GM18868 (cell line): ENCODE data around the gene NFKBIE.

Experiments
- ATAC-seq: cut with Tn5 transposase; IDR thresholded peaks from one replicate; pipeline ENCODE4 v1.9.1; 2021; ENCODE audit warnings: mild to moderate bottlenecking, moderate library complexity; ENCODE audit not compliant: unreplicated experiment

NFKBIE gene

GRCh38 chr6:44297063-44298038 lies 32.0 kb upstream of the NFKBIE start:
- no peak for ATAC-seq

- ATAC-seq, result no peak
Measured at GRCh38 chr6:44294832-44295791, 29.8 kb upstream of the NFKBIE start.

GRCh38 chr6:44292661-44293365 lies 27.5 kb upstream of the NFKBIE start:
- ATAC-seq, result no peak

- no peak for ATAC-seq
Measured at GRCh38 chr6:44291841-44292240, 26.5 kb upstream of the NFKBIE start.

- ATAC-seq, result no peak
Measured at GRCh38 chr6:44289726-44290260, 24.4 kb upstream of the NFKBIE start.

- no peak for ATAC-seq
Measured at GRCh38 chr6:44286747-44287146, 21.4 kb upstream of the NFKBIE start.

- no peak for ATAC-seq
Measured at GRCh38 chr6:44286285-44286565, 20.9 kb upstream of the NFKBIE start.

DNA sequence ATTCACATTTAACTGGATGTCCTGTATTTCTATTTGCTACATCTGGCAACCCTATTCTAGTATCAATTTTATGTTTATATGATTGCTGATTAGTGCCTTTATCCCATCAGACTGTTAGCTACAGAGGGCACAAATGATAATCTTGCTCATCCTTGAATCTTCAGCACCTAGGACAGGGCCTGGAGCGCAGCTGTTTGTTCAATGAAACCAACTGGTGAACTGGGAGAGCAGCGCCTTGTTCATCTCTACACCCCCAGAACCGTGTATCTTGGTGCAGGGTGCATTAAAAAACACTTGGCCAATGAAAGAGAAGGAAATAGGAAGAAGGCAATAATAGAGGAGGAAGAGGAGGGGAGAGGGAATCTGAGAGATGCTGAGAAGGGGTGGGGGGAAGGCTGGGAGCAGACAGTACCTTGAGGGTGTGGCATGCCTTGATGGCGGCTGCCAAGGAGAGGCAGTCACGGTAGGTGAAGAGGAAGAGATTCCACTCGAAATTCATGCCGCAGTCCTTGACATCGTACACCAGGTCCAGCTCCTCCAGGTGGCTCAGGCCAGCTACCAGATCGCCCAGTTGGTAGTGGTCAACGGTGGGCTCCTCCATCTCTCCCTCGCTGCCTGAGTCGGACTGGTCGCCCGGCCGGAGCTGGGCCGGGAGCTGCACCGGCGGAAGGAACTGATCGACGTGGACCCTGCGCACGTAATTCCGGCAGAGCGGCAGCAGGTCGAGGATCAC lies 20.4 kb upstream of the NFKBIE start:
- no peak for ATAC-seq

GRCh38 chr6:44284867-44285266 lies 19.5 kb upstream of the NFKBIE start:
- ATAC-seq, result no peak

DNA sequence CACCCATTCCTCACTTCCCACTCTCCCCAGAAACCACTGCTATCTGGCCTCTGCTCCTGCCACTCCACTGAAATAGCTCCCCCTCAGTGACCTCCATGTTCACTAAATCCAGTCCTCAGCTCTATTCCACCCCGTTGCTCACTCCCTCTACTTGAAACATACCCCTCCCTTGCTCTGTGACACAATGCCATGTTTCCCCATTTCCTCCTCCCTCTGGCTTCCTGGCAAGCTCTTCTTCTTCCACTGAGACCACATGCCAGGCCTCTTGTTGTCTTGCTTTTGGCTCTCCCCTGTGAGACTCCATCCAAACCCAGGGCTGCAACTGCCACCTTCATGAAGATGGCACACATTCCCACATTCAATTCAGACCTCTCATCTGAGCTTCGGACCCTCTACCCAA lies 18.8 kb upstream of the NFKBIE start:
- no peak for ATAC-seq

- no peak for ATAC-seq
Measured at GRCh38 chr6:44278774-44279697, 13.7 kb upstream of the NFKBIE start.

DNA sequence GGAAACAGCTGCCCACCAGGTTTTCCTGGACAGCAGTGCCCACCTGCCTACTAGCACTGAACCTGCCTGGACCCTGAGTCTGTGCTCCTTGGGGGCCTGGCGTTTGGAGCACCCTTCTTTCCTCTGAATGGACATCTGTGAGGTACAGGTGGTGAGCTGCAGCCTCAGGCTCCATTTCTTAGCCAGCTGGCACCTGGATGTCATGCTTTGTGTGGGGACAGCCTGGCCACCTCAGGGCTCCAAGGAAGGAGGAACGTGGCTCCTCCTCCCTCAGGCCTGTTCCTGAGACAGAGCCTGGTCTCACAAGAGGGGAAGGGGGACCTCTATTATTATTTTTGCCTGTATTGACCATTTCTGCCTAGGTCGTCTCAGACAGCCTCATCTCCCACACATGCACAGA lies 13.0 kb upstream of the NFKBIE start:
- ATAC-seq, result no peak

DNA sequence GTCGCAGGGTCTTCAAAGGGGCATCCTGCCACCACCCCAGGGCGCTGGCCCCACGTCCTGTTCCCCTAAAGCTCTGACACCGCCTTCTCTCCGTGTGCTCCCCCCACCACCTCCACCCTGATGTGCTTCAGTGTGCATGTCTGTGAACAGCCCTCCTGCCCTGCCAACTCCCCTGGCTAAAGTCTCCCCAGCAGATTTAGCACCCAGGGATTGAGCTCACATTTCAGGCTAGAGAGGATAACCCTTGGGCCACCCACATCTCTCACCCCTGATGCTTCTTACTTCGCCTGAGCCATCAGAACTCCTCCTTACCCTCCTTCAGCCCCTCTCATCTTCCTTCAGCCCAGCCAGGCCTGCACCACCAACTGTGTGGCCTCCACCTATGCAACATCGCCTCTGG lies 12.4 kb upstream of the NFKBIE start:
- ATAC-seq, result no peak

GRCh38 chr6:44276667-44277640 lies 11.6 kb upstream of the NFKBIE start:
- no peak for ATAC-seq

DNA sequence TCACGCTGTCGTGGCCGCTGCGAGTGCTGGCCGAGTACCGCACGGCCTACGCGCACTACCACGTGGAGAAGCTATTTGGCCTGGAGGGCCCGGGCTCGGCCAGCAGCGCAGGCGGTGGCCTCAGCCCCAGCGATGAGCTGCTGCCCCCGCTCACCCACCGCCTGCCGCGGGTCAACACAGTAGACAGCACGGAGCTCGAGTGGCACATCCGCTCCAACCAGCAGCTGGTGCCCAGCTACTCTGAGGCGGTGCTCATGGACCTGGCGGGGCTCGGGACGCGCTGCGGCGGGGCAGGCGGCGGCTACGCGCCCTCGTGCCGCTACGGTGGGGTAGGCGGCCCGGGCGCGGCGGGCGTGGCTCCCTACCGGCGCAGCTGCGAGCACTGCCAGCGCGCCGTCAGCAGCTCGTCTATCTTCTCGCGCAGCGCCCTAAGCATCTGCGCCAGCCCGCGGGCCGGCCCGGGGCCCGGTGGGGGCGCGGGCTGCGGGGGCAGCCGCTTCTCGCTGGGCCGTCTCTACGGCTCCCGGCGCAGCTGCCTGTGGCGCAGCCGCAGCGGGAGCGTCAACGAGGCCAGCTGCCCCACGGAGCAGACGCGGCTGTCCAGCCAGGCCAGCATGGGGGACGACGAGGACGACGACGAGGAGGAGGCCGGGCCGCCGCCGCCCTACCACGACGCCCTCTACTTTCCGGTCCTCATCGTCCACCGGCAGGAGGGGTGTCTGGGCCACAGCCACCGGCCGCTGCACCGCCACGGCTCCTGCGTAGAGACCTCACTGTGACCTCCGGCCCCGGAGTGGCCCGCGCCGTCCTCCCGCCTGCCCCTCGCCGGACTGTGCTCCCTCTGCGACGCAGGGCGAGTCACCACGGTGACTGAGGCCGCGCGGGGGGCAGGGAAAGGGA lies 10.6 kb upstream of the NFKBIE start:
- no peak for ATAC-seq

DNA sequence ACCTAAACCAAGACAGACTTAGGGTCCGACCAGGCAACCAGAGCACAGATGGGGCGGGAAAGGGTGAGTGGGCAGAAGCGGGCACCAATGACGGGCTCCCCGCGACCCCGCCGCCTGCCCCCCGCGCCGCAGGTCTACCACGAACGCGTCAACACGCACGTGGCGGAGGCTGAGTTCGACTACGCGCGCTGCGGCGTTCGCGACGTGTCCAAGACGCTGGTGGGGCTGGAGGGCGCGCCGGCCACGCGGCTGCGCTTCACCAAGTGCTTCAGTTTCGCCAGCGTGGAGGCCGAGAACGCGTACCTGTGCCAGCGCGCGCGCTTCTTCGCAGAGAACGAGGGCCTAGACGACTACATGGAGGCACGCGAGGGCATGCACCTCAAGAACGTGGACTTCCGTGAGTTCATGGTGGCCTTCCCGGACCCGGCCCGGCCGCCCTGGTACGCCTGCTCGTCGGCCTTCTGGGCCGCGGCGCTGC lies 10.0 kb upstream of the NFKBIE start:
- no peak for ATAC-seq

DNA sequence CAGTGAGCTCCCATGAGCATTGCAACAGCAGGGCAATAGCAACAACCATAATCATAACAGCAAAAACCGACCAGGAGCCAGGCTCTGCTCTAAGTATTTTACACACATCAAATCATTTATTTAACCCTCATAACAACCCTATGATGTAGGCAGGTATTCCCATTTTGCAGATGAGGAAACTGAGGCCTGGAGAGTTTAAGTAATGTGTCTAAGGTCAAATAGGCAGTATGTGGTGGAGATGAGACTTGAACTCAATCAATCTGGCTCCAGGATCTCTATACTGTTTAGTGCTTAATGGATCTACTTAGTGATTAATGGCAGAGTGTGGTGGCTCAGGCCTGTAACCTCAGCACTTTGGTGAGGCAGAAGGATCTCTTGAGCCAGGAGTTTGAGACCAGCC lies 8.3 kb upstream of the NFKBIE start:
- no peak for ATAC-seq
